Esophagus muscularis mucosa (tissue), 4 donors: ENCODE measurements around the gene OSTC. TPM values are rescaled to one million over a fixed set of nuclear protein-coding genes. Genes with fewer than 3 reads are reported as not detected.

Experiments
- DNase-seq: peaks from one replicate; pipeline ENCODE4 v3.0.0-alpha.2; 2017; ENCODE audit errors: extremely low spot score
- H3K27ac ChIP-seq, 4 donors: fragments of 200-600 bp; sonication (generic); replicated peaks in 1 of 4; 1 replicate in 3 of 4; 2 replicates in 1 of 4; pipeline ENCODE4 v1.5.1; 2016 to 2019; ENCODE audit warnings: mild to moderate bottlenecking in 1 of 4
- H3K27me3 ChIP-seq, 4 donors: fragments of 200-600 bp; sonication (generic); one replicate each; pipeline versions ENCODE4 v1.5.1 to v1.6.0; 2016 to 2019
- H3K36me3 ChIP-seq, 4 donors: fragments of 200-600 bp; sonication (generic); one replicate each; pipeline ENCODE4 v1.5.1; 2016 to 2019
- H3K4me1 ChIP-seq, 4 donors: fragments of 200-600 bp; sonication (generic); one replicate each; pipeline ENCODE4 v1.5.1; 2016 to 2019
- H3K4me3 ChIP-seq, 4 donors: fragments of 200-600 bp; sonication (generic); 1 replicate in 2 of 4; 2 replicates in 2 of 4; pipeline ENCODE4 v1.5.1; 2016 to 2019; ENCODE audit warnings: mild to moderate bottlenecking in 4 of 4, moderate library complexity in 1 of 4
- H3K9me3 ChIP-seq, 4 donors: fragments of 200-600 bp; sonication (generic); 1 replicate in 3 of 4; 2 replicates in 1 of 4; pipeline ENCODE4 v1.5.1; 2016 to 2019
- CTCF ChIP-seq, 3 experiments: fragments of 200-600 bp in 2 of 3; fragments of 450-650 bp in 1 of 3; sonication (generic) in 2 of 3; IDR thresholded peaks; one replicate each; pipeline ENCODE4 v1.5.1; 2017 to 2019; ENCODE audit warnings: antibody characterized with exemption in 3 of 3, mild to moderate bottlenecking in 2 of 3, moderate library complexity in 1 of 3
- EP300 ChIP-seq: sonication (generic); formaldehyde crosslinking; IDR thresholded peaks from one replicate; pipeline ENCODE4 v1.6.1; 2017; ENCODE audit warnings: antibody characterized with exemption
- POLR2A ChIP-seq: fragments of 450-650 bp; IDR thresholded peaks from one replicate; pipeline ENCODE4 v1.6.1; 2017; ENCODE audit warnings: antibody characterized with exemption, moderate library complexity, mild to moderate bottlenecking, low read depth
- POLR2AphosphoS5 ChIP-seq, 2 donors: sonication (generic); formaldehyde crosslinking; IDR thresholded peaks; one replicate each; pipeline ENCODE4 v1.6.1; 2017; ENCODE audit warnings: antibody characterized with exemption in 2 of 2
- WGBS: methylation state at CpG from one replicate; pipeline ENCODE4 v1.1.5; 2018; 5-methylcytosine and 5-hydroxymethylcytosine counted together
- intact Hi-C: fragments of 100-400 bp; cut with DNase I; formaldehyde crosslinking; loops from one replicate; pipeline ENCODE4 v1.15.1; 2023
- total RNA-seq, 4 donors: library from RNA; depleted of rRNA; stranded (reverse); fragments of >200 nt; gene quantifications; one replicate each; pipeline versions ENCODE4 v1.1.0 to v1.2.1, GENCODE V29; 2016

The OSTC gene
- total RNA-seq, 4 donors from 2014 or later = 22.4 to 40.8 (median 35.2) TPM

GRCh38 chr4:108607079-108607815 is 43.2 kb upstream of the OSTC start:
- 78% methylated on average over 4 of the region's 4 CpGs for WGBS
- no peak overlapping the region for H3K4me3 ChIP-seq

GRCh38 chr4:108611365-108611764 is 39.0 kb upstream of the OSTC start:
- 77% methylated on average over 10 of the region's 10 CpGs for WGBS
- no peaks in the 10 kb centered on the region for H3K36me3 ChIP-seq
- no peaks in the 10 kb centered on the region for H3K4me1 ChIP-seq
- no peak overlapping the region for H3K27ac ChIP-seq
- no peak overlapping the region for H3K4me3 ChIP-seq
- H3K27me3 ChIP-seq = no peaks in the 10 kb centered on the region
- peaks cover 0 to 2% (median 0%) of the 10 kb centered on the region in 4 donors for H3K9me3 ChIP-seq
- no peak for TF ChIP-seq CTCF (IDR thresholded peaks at IDR 0.05)
- TF ChIP-seq POLR2AphosphoS5 (IDR thresholded peaks at IDR 0.05) = no peak
- TF ChIP-seq POLR2A = no peak
- no peak for TF ChIP-seq EP300
- intact Hi-C loops = no loop called here
- DNase-seq = no peak

More at GRCh38 chr4:108607079-108607815, 43.2 kb upstream of the OSTC start:
- no peak for DNase-seq
- H3K27ac ChIP-seq = no peak overlapping the region
- H3K9me3 ChIP-seq = peaks cover 0 to 4% (median 0%) of the 10 kb centered on the region in 4 donors
- no peaks in the 10 kb centered on the region for H3K4me1 ChIP-seq
- intact Hi-C loops = no loop called here
- no peaks in the 10 kb centered on the region for H3K27me3 ChIP-seq
- TF ChIP-seq POLR2AphosphoS5 (IDR thresholded peaks at IDR 0.05) (no peak), POLR2A (no peak), EP300 (no peak), CTCF (IDR thresholded peaks at IDR 0.05) (no peak)
- H3K36me3 ChIP-seq = no peaks in the 10 kb centered on the region

GRCh38 chr4:108612365-108612764 is 38.0 kb upstream of the OSTC start:
- no peak for DNase-seq
- Histone ChIP-seq H3K4me1 (no peaks in the 10 kb centered on the region), H3K27me3 (no peaks in the 10 kb centered on the region), H3K9me3 (no peaks in the 10 kb centered on the region), H3K27ac (no peak overlapping the region), H3K36me3 (no peaks in the 10 kb centered on the region), H3K4me3 (no peak overlapping the region)
- 89% methylated on average over 6 of the region's 6 CpGs for WGBS
- intact Hi-C loops = no loop called here
- TF ChIP-seq EP300 (no peak), POLR2A (no peak), POLR2AphosphoS5 (IDR thresholded peaks at IDR 0.05) (no peak), CTCF (IDR thresholded peaks at IDR 0.05) (no peak)

GRCh38 chr4:108619372-108620100 is 30.9 kb upstream of the OSTC start:
- Histone ChIP-seq H3K4me1 (peaks cover 12 to 46% (median 38%) of the 10 kb centered on the region in 4 donors), H3K9me3 (no peaks in the 10 kb centered on the region), H3K27me3 (no peaks in the 10 kb centered on the region), H3K4me3 (peak overlapping the region; percentile 63 to 78 (median 72)), H3K27ac (peak overlapping the region; percentile 50 to 84 (median 84)), H3K36me3 (peaks cover 15 to 30% (median 28%) of the 10 kb centered on the region in 4 donors)
- DNase-seq = no peak
- 81% methylated on average over 7 of the region's 7 CpGs for WGBS
- TF ChIP-seq POLR2AphosphoS5 (IDR thresholded peaks at IDR 0.05) = no peak
- no peak for TF ChIP-seq POLR2A
- TF ChIP-seq CTCF (IDR thresholded peaks at IDR 0.05) = no peak
- TF ChIP-seq EP300 = no peak
- intact Hi-C loops = no loop called here
